ENCODE measurements around the gene SQSTM1. TPM values are rescaled to one million over a fixed set of nuclear protein-coding genes. Genes with fewer than 3 reads are reported as not detected.

SQSTM1 gene
- total and polyA plus RNA-seq, 7 donors, result 168 to 443 (median 301) TPM

- H3K4me3 ChIP-seq, result no peak overlapping the region
- H3K27me3 ChIP-seq, result no peaks in the 10 kb centered on the region
- peaks cover 0 to 69% (median 58%) of the 10 kb centered on the region in 4 donors for H3K4me1 ChIP-seq
- 27 to 69% methylated on average over 13 of the region's 13 CpGs for WGBS, 2 donors
- H3K27ac ChIP-seq, result no peak overlapping the region
- H3K9me3 ChIP-seq, result no peaks in the 10 kb centered on the region
- DNase-seq, result peak; percentile 60
- peaks cover 56 to 84% (median 65%) of the 10 kb centered on the region in 4 donors for H3K36me3 ChIP-seq
- intact Hi-C loops (cut with DNase I), result no loop called here
- TF ChIP-seq EP300 (IDR thresholded peaks at IDR 0.05), result no peak
- no peak for TF ChIP-seq POLR2A (IDR thresholded peaks at IDR 0.05)
- no peak for TF ChIP-seq POLR2AphosphoS5 (IDR thresholded peaks at IDR 0.05)
- TF ChIP-seq CTCF (IDR thresholded peaks at IDR 0.05), result no peak
Measured at GRCh38 chr5:179825655-179826182, 5.0 kb downstream of the SQSTM1 start.

GRCh38 chr5:179827680-179828079, 7.0 kb downstream of the SQSTM1 start:
- no peak for TF ChIP-seq CTCF (IDR thresholded peaks at IDR 0.05)
- no peaks in the 10 kb centered on the region for H3K27me3 ChIP-seq
- peak; percentile 70 for DNase-seq
- intact Hi-C loops (cut with DNase I), result no loop called here
- peaks cover 0 to 60% (median 49%) of the 10 kb centered on the region in 4 donors for H3K4me1 ChIP-seq
- WGBS, 2 donors, result 16 to 48% methylated on average over 9 of the region's 9 CpGs
- peaks cover 74 to 100% (median 84%) of the 10 kb centered on the region in 4 donors for H3K36me3 ChIP-seq
- H3K27ac ChIP-seq, result peak overlapping the region in 3 of 4 donors; percentile 39 to 61 (median 58)
- H3K9me3 ChIP-seq, result no peaks in the 10 kb centered on the region
- H3K4me3 ChIP-seq, result no peak overlapping the region

- Histone ChIP-seq H3K4me3 (no peak overlapping the region), H3K9me3 (no peaks in the 10 kb centered on the region), H3K27ac (peak overlapping the region in 3 of 4 donors; percentile 3 to 61 (median 20)), H3K27me3 (no peaks in the 10 kb centered on the region), H3K4me1 (peaks cover 0 to 50% (median 37%) of the 10 kb centered on the region in 4 donors), H3K36me3 (peaks cover 80 to 100% (median 91%) of the 10 kb centered on the region in 4 donors)
- intact Hi-C loops (cut with DNase I), result no loop called here
- no peak for TF ChIP-seq CTCF (IDR thresholded peaks at IDR 0.05)
- TF ChIP-seq POLR2A (IDR thresholded peaks at IDR 0.05), result no peak
- TF ChIP-seq POLR2AphosphoS5 (IDR thresholded peaks at IDR 0.05), result no peak
- no peak for TF ChIP-seq EP300 (IDR thresholded peaks at IDR 0.05)
- DNase-seq, result no peak
- WGBS, 2 donors, result 93 to 96% methylated on average over 3 of the region's 3 CpGs
Measured at GRCh38 chr5:179828756-179829421, 8.2 kb downstream of the SQSTM1 start.

- no peak for DNase-seq
- Histone ChIP-seq H3K4me3 (no peak overlapping the region), H3K36me3 (peaks cover 73 to 97% (median 84%) of the 10 kb centered on the region in 4 donors), H3K27ac (no peak overlapping the region), H3K9me3 (no peaks in the 10 kb centered on the region), H3K27me3 (no peaks in the 10 kb centered on the region), H3K4me1 (peaks cover 0 to 40% (median 27%) of the 10 kb centered on the region in 4 donors)
- WGBS, 2 donors, result 87 to 90% methylated on average over 7 of the region's 7 CpGs
- TF ChIP-seq POLR2A (IDR thresholded peaks at IDR 0.05) (no peak), EP300 (IDR thresholded peaks at IDR 0.05) (no peak), POLR2AphosphoS5 (IDR thresholded peaks at IDR 0.05) (no peak), CTCF (IDR thresholded peaks at IDR 0.05) (no peak)
- intact Hi-C loops (cut with DNase I), result no loop called here
Measured at GRCh38 chr5:179829732-179830435, 9.2 kb downstream of the SQSTM1 start.
